ENCODE data around the gene HK2. TPM values are rescaled to one million over a fixed set of nuclear protein-coding genes. Genes with fewer than 3 reads are reported as not detected.

Gene HK2
- total RNA-seq, 1 donor from 2014 or later, result 46.7 TPM

DNA sequence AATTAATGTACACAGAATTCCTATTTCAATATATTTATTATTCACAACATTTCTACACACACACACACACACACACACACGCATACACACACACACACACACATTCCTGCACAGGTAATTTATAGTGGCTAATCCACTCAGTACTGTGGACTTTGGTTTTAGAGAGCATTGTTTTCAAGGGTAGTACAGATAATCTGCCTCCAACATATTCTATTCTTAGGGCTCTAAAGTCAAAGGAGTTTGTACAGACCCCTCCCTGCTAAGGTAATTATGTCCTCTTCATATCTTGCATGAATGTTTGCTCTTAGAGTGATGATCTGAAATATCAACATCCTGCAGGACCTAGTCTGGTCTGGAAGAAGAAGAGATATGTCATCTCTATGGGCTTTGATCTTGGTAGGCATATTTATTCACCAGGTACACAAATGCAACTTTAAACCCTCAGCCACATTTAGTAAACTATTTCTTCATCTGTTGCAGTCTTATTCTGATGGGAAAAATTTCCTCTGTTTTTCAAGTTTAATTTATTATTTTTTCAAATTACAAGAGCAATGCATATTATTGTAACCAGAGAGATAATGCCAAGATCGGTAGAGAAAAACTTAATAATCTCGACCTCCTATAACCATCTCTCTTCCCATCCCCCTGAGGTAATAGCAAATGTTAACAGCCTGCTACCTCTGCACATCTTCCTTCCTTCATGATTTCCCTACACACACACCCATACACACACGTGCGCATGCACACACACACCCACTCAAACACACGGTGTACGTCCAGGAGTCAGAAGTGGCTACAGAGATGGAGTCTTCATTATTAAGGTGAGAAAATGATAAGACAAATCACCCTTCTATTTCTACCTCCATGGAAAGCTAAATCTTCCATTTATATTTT is 106.2 kb downstream of the HK2 start:
- no peak overlapping the region for H2AFZ ChIP-seq (ENCODE audit: low read depth, low read length)
- H3K27me3 Mint-ChIP-seq (ENCODE audit: low read depth, unreplicated experiment), result no peaks in the 10 kb centered on the region
- H3K9me3 ChIP-seq (ENCODE audit: insufficient read depth, low read depth, low read length), result no peaks in the 10 kb centered on the region
- no peak overlapping the region for H3K4me3 Mint-ChIP-seq (ENCODE audit: unreplicated experiment)
- no peak overlapping the region for H3K27ac ChIP-seq (ENCODE audit: low read depth, low read length)
- H3K36me3 Mint-ChIP-seq (ENCODE audit: low read depth, unreplicated experiment), result no peaks in the 10 kb centered on the region
- no peak overlapping the region for H3K4me2 ChIP-seq (ENCODE audit: low read length)
- H4K20me1 ChIP-seq (ENCODE audit: insufficient read depth, low read length), result no peaks in the 10 kb centered on the region
- no peak for DNase-seq (ENCODE audit: low read depth)
- no peaks in the 10 kb centered on the region for H3K79me2 ChIP-seq (ENCODE audit: insufficient read depth, low read length)
- H3K4me1 Mint-ChIP-seq (ENCODE audit: low read depth, unreplicated experiment), result peaks cover 10% of the 10 kb centered on the region
- no peak overlapping the region for H3K27ac Mint-ChIP-seq (ENCODE audit: unreplicated experiment)
- H3K4me1 ChIP-seq (ENCODE audit: insufficient read depth, low read length), result peaks cover 6% of the 10 kb centered on the region
- H3K27me3 ChIP-seq (ENCODE audit: insufficient read depth, low read length), result no peaks in the 10 kb centered on the region
- TF ChIP-seq, protein P1, sequence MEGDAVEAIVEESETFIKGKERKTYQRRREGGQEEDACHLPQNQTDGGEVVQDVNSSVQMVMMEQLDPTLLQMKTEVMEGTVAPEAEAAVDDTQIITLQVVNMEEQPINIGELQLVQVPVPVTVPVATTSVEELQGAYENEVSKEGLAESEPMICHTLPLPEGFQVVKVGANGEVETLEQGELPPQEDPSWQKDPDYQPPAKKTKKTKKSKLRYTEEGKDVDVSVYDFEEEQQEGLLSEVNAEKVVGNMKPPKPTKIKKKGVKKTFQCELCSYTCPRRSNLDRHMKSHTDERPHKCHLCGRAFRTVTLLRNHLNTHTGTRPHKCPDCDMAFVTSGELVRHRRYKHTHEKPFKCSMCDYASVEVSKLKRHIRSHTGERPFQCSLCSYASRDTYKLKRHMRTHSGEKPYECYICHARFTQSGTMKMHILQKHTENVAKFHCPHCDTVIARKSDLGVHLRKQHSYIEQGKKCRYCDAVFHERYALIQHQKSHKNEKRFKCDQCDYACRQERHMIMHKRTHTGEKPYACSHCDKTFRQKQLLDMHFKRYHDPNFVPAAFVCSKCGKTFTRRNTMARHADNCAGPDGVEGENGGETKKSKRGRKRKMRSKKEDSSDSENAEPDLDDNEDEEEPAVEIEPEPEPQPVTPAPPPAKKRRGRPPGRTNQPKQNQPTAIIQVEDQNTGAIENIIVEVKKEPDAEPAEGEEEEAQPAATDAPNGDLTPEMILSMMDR (IDR thresholded peaks at IDR 0.05; ENCODE audit: insufficient read depth, low read depth, low read length), result no peak
- no peak for TF ChIP-seq EZH2 (IDR thresholded peaks at IDR 0.05; ENCODE audit: insufficient read depth, low read length)
- no peaks in the 10 kb centered on the region for H3K9me3 Mint-ChIP-seq (ENCODE audit: unreplicated experiment)
- FAIRE-seq, result no peak
- H3K36me3 ChIP-seq (ENCODE audit: insufficient read depth, low read length), result no peaks in the 10 kb centered on the region
- no peak overlapping the region for H3K9ac ChIP-seq (ENCODE audit: low read length)
- no peak overlapping the region for H3K4me3 ChIP-seq (ENCODE audit: insufficient read depth, low read depth, low read length)

- Histone ChIP-seq H3K79me2 (ENCODE audit: insufficient read depth, low read length) (no peaks in the 10 kb centered on the region), H3K27me3 (ENCODE audit: insufficient read depth, low read length) (no peaks in the 10 kb centered on the region), H2AFZ (ENCODE audit: low read depth, low read length) (no peak overlapping the region), H3K9ac (ENCODE audit: low read length) (no peak overlapping the region), H3K36me3 (ENCODE audit: insufficient read depth, low read length) (no peaks in the 10 kb centered on the region), H4K20me1 (ENCODE audit: insufficient read depth, low read length) (no peaks in the 10 kb centered on the region), H3K4me2 (ENCODE audit: low read length) (no peak overlapping the region), H3K27ac (ENCODE audit: low read depth, low read length) (no peak overlapping the region), H3K4me3 (ENCODE audit: insufficient read depth, low read depth, low read length) (no peak overlapping the region), H3K4me1 (ENCODE audit: insufficient read depth, low read length) (peaks cover 10% of the 10 kb centered on the region), H3K9me3 (ENCODE audit: insufficient read depth, low read depth, low read length) (no peaks in the 10 kb centered on the region)
- FAIRE-seq (no peak), DNase-seq (ENCODE audit: low read depth) (no peak)
- Mint-ChIP-seq H3K4me1 (ENCODE audit: low read depth, unreplicated experiment) (peaks cover 6% of the 10 kb centered on the region), H3K9me3 (ENCODE audit: unreplicated experiment) (no peaks in the 10 kb centered on the region), H3K27me3 (ENCODE audit: low read depth, unreplicated experiment) (no peaks in the 10 kb centered on the region), H3K4me3 (ENCODE audit: unreplicated experiment) (no peak overlapping the region), H3K36me3 (ENCODE audit: low read depth, unreplicated experiment) (no peaks in the 10 kb centered on the region), H3K27ac (ENCODE audit: unreplicated experiment) (no peak overlapping the region)
- TF ChIP-seq, protein P1 (IDR thresholded peaks at IDR 0.05; ENCODE audit: insufficient read depth, low read depth, low read length), result no peak
- TF ChIP-seq EZH2 (IDR thresholded peaks at IDR 0.05; ENCODE audit: insufficient read depth, low read length), result no peak
These were observed 107.4 kb downstream of the HK2 start for GRCh38 chr2:74941284-74941683.

GRCh38 chr2:74942263-74942662 is 108.3 kb downstream of the HK2 start:
- H3K4me3 ChIP-seq (ENCODE audit: insufficient read depth, low read depth, low read length), result no peak overlapping the region
- H3K4me1 ChIP-seq (ENCODE audit: insufficient read depth, low read length), result peaks cover 10% of the 10 kb centered on the region
- FAIRE-seq, result no peak
- H2AFZ ChIP-seq (ENCODE audit: low read depth, low read length), result no peak overlapping the region
- H4K20me1 ChIP-seq (ENCODE audit: insufficient read depth, low read length), result no peaks in the 10 kb centered on the region
- H3K36me3 ChIP-seq (ENCODE audit: insufficient read depth, low read length), result no peaks in the 10 kb centered on the region
- no peaks in the 10 kb centered on the region for H3K9me3 ChIP-seq (ENCODE audit: insufficient read depth, low read depth, low read length)
- H3K9me3 Mint-ChIP-seq (ENCODE audit: unreplicated experiment), result no peaks in the 10 kb centered on the region
- H3K27me3 Mint-ChIP-seq (ENCODE audit: low read depth, unreplicated experiment), result no peaks in the 10 kb centered on the region
- H3K4me2 ChIP-seq (ENCODE audit: low read length), result no peak overlapping the region
- H3K36me3 Mint-ChIP-seq (ENCODE audit: low read depth, unreplicated experiment), result peaks cover under 1% of the 10 kb centered on the region
- DNase-seq (ENCODE audit: low read depth), result no peak
- no peak overlapping the region for H3K4me3 Mint-ChIP-seq (ENCODE audit: unreplicated experiment)
- TF ChIP-seq, protein P1 (IDR thresholded peaks at IDR 0.05; ENCODE audit: insufficient read depth, low read depth, low read length), result no peak
- no peak for TF ChIP-seq EZH2 (IDR thresholded peaks at IDR 0.05; ENCODE audit: insufficient read depth, low read length)
- H3K27ac Mint-ChIP-seq (ENCODE audit: unreplicated experiment), result no peak overlapping the region
- H3K4me1 Mint-ChIP-seq (ENCODE audit: low read depth, unreplicated experiment), result peaks cover 4% of the 10 kb centered on the region
- no peaks in the 10 kb centered on the region for H3K79me2 ChIP-seq (ENCODE audit: insufficient read depth, low read length)
- no peaks in the 10 kb centered on the region for H3K27me3 ChIP-seq (ENCODE audit: insufficient read depth, low read length)
- no peak overlapping the region for H3K27ac ChIP-seq (ENCODE audit: low read depth, low read length)
- no peak overlapping the region for H3K9ac ChIP-seq (ENCODE audit: low read length)
